Vagina (tissue), 2 donors: ENCODE results near the gene SPRR2E. TPM values are rescaled to one million over a fixed set of nuclear protein-coding genes. Genes with fewer than 3 reads are reported as not detected.

Experiments
- DNase-seq, 2 donors: peaks; one replicate each; pipeline ENCODE4 v3.0.0-alpha.2; 2017; ENCODE audit errors: extremely low spot score in 2 of 2
- H3K27ac ChIP-seq: fragments of 200-600 bp; sonication (generic); one replicate; pipeline ENCODE4 v1.5.1; 2019
- H3K27me3 ChIP-seq: fragments of 200-600 bp; sonication (generic); one replicate; pipeline ENCODE4 v1.5.1; 2019
- H3K36me3 ChIP-seq, 2 donors: fragments of 200-600 bp; sonication (generic); one replicate each; pipeline ENCODE4 v1.5.1; 2017 to 2019
- H3K4me1 ChIP-seq: fragments of 200-600 bp; sonication (generic); one replicate; pipeline ENCODE4 v1.5.1; 2019
- H3K4me3 ChIP-seq, 2 donors: fragments of 200-600 bp; sonication (generic); 1 replicate in 1 of 2; 2 replicates in 1 of 2; pipeline ENCODE4 v1.5.1; 2016 to 2019
- H3K9me3 ChIP-seq: fragments of 200-600 bp; sonication (generic); one replicate; pipeline ENCODE4 v1.5.1; 2019
- POLR2A ChIP-seq, 2 donors: fragments of 450-650 bp; IDR thresholded peaks; one replicate each; pipeline ENCODE4 v1.6.1; 2017; ENCODE audit warnings: antibody characterized with exemption in 2 of 2, mild to moderate bottlenecking in 2 of 2, moderate library complexity in 2 of 2
- POLR2AphosphoS5 ChIP-seq, 2 donors: sonication (generic); formaldehyde crosslinking; IDR thresholded peaks; one replicate each; pipeline ENCODE4 v1.9.0; 2017; ENCODE audit warnings: antibody characterized with exemption in 2 of 2, mild to moderate bottlenecking in 2 of 2, low read depth in 1 of 2; ENCODE audit not compliant: insufficient read depth in 1 of 2
- intact Hi-C: fragments of 100-400 bp; cut with DNase I; formaldehyde crosslinking; loops from one replicate; pipeline ENCODE4 v1.15.1; 2023
- small RNA-seq: library from RNA; depleted of rRNA; stranded (forward); fragments of <200 nt; gene quantifications from one replicate; pipeline ENCODE3, GENCODE V24; 2016
- total RNA-seq: library from RNA; depleted of rRNA; stranded (reverse); fragments of >200 nt; gene quantifications from one replicate; pipeline ENCODE4 v1.2.3, GENCODE V29; 2016
- TF ChIP-seq, protein P1 (sequence below), 3 experiments: fragments of 450-650 bp in 2 of 3; fragments of 200-600 bp in 1 of 3; sonication (generic) in 1 of 3; IDR thresholded peaks; one replicate each; pipeline ENCODE4 v1.5.1; 2017 to 2019; ENCODE audit warnings: antibody characterized with exemption in 3 of 3, mild to moderate bottlenecking in 2 of 3, moderate library complexity in 2 of 3

SPRR2E gene
- total RNA-seq, 1 donor from 2014 or later = 11.8 TPM

- Histone ChIP-seq H3K36me3 (no peaks in the 10 kb centered on the region), H3K27ac (no peak overlapping the region), H3K4me1 (no peaks in the 10 kb centered on the region), H3K4me3 (no peak overlapping the region), H3K9me3 (no peaks in the 10 kb centered on the region), H3K27me3 (no peaks in the 10 kb centered on the region)
- DNase-seq = no peak
- TF ChIP-seq POLR2AphosphoS5 (IDR thresholded peaks at IDR 0.05; ENCODE audit: insufficient read depth in 1 of 2, low read depth in 1 of 2) (no peak), POLR2A (IDR thresholded peaks at IDR 0.05) (no peak)
- TF ChIP-seq, protein P1, sequence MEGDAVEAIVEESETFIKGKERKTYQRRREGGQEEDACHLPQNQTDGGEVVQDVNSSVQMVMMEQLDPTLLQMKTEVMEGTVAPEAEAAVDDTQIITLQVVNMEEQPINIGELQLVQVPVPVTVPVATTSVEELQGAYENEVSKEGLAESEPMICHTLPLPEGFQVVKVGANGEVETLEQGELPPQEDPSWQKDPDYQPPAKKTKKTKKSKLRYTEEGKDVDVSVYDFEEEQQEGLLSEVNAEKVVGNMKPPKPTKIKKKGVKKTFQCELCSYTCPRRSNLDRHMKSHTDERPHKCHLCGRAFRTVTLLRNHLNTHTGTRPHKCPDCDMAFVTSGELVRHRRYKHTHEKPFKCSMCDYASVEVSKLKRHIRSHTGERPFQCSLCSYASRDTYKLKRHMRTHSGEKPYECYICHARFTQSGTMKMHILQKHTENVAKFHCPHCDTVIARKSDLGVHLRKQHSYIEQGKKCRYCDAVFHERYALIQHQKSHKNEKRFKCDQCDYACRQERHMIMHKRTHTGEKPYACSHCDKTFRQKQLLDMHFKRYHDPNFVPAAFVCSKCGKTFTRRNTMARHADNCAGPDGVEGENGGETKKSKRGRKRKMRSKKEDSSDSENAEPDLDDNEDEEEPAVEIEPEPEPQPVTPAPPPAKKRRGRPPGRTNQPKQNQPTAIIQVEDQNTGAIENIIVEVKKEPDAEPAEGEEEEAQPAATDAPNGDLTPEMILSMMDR (IDR thresholded peaks at IDR 0.05) = no peak
- intact Hi-C loops = no loop called here
Measured at GRCh38 chr1:153049211-153049610, 45.1 kb downstream of the SPRR2E start.

Small RNAs within 50 kb of the gene (small RNA-seq; reads per million reads assigned to genes)
- gene SPRR2C = not detected

Other genes starting within 250 kb of the SPRR2E start
- gene LCE7A, start 234.5 kb downstream of the SPRR2E start, total RNA-seq = not detected
- not detected for gene SMCP, start 216.2 kb downstream of the SPRR2E start, total RNA-seq
- 169 TPM for gene IVL, start 186.0 kb downstream of the SPRR2E start, total RNA-seq
- gene SPRR5, start 147.3 kb downstream of the SPRR2E start, total RNA-seq = not detected
- not detected for gene SPRR4, start 123.9 kb downstream of the SPRR2E start, total RNA-seq
- gene SPRR1A, start 110.4 kb downstream of the SPRR2E start, total RNA-seq = 109 TPM
- gene SPRR3, start 92.8 kb downstream of the SPRR2E start, total RNA-seq = 1,163 TPM
- gene SPRR1B, start 63.3 kb downstream of the SPRR2E start, total RNA-seq = 216 TPM
- gene SPRR2D, start 53.4 kb downstream of the SPRR2E start, total RNA-seq = 49.6 TPM
- gene SPRR2A, start 37.0 kb downstream of the SPRR2E start, total RNA-seq = 74.6 TPM
- not detected for gene SPRR2B, start 22.9 kb downstream of the SPRR2E start, total RNA-seq
- gene SPRR2F, start 19.0 kb upstream of the SPRR2E start, total RNA-seq = 2.5 TPM
- not detected for gene SPRR2G, start 56.4 kb upstream of the SPRR2E start, total RNA-seq
- not detected for gene LELP1, start 108.9 kb upstream of the SPRR2E start, total RNA-seq
- not detected for gene PRR9, start 123.1 kb upstream of the SPRR2E start, total RNA-seq
- not detected for gene LORICRIN, start 165.2 kb upstream of the SPRR2E start, total RNA-seq
- gene PGLYRP3, start 218.4 kb upstream of the SPRR2E start, total RNA-seq = 28.7 TPM